Measurements from ENCODE around the gene SLC6A19.
"Not testable (repeated sequence)": the region's sequence is repeated elsewhere in the genome, so short reads cannot be mapped to it uniquely, and the experiment has no call there.

SLC6A19 gene

DNA sequence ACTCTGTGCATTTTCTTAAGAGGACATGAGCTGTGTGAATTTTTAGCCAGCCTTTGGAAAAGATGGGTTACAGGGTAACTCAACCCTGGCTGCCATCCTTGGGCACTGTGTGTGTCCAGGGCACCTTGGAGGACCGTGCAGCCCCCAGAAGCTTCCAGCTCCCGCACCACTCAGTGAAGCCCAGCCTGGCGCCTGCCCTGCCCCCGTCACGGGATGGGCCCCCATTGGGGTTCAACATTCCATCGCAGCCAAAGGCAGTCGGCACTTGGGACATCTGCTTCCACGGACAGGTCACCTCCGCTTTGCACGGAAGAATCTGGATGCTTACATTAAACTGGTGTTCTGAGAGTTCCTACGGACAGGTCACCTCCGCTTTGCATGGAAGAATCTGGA is 21.9 kb downstream of the SLC6A19 start:
- no peak for DNase-seq (ENCODE audit: low read depth)

DNA sequence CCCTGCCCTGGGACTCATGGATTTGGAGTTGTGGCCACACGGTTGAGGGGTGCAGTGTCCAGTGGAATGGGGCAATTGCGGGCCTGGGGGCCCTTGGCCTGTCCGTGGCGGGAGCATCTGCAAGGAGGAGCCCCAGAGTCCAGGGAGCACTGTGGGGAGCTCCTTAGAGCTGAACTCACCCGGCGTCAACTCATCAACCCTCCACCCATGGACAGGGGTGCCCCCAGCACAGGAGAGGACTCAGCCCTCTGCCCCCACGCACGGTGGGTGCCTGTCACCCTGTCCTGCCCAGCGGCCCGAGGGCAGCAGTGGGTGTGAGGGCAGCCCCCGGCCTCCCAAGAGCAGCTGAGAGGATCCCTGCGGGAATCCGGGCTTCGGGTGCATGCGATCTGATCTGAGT is 23.2 kb downstream of the SLC6A19 start:
- DNase-seq (ENCODE audit: low read depth), result no peak

DNA sequence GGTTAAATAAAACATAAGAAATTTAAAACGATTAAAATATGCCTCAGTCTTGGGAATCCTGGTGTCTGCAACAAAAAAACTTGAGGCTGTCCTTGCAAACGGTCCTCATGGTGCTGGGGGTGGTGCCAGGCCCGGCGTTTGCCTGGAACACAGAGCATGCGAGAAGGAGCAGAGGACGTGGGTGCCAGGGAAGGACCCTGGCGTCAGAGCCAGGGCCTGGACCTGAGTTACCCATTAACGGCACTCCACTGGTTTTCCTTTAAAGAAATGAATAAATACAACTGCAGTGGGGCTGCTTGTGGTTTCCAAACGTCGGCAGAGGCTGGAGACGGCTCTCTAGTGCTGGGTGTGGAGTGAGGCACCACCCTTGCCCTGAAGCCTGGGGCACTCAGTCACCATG is 23.7 kb downstream of the SLC6A19 start, which contains the start of gene SLC6A18:
Gene SLC6A18, plus strand, starts transcription at position 301 of the 400 bp plus-strand sequence. Its CDS starts 97 bp downstream, at position 398.
- no peak for DNase-seq (ENCODE audit: low read depth)

DNA sequence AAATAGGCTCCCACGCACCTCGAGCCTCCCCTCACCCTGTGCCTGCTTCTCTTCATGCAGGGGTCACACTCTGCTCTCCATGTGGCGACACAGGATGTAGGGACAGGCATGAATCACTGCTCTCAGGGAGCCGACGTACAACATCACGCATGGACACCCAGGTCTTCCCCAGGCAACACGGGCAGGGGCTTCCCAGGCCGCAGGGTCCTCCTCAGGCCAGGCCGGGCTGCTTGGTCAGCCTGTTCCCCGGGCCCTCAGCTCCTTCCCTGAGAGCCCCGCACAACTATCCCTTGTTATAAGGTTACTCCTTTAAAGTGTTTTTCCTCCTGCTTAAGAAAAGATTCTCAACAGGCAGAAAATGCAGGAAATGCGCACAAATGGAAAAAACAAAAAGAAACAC is 24.8 kb downstream of the SLC6A19 start:
- DNase-seq (ENCODE audit: low read depth), result no peak

DNA sequence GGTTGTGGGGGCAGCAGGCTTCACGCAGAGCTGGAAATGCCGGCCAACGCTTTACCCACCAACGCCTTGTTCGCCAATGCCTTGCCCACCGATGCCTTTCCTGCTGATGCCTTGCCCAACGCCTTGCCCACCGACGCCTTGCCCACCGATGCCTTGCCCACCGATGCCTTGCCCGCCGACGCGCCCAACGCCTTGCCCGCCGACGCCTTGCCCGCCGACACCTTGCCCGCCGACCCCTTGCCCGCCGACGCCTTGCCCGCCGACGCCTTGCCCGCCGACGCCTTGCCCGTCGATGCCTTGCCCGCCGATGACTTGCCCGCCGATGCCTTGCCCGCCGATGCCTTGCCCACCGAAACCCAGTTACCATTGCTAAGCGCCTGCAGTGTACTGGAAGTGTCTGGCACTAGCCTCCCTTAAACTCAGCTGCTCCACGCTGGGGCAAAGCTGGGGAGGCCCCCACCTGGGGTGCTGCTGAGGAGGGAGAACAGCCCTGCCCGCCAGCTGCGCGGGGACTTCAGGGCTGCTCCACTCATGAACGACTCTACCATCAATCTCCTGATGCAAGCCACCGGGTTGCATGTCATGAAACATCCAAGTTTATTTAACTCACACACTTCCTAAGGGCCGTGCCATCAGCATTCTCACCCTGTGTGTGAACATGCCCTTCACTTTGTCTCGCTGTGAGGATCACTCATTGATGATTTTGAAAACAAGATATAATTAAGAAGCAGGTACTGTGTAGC is 25.6 kb downstream of the SLC6A19 start:
- DNase-seq (ENCODE audit: low read depth), result no peak

DNA sequence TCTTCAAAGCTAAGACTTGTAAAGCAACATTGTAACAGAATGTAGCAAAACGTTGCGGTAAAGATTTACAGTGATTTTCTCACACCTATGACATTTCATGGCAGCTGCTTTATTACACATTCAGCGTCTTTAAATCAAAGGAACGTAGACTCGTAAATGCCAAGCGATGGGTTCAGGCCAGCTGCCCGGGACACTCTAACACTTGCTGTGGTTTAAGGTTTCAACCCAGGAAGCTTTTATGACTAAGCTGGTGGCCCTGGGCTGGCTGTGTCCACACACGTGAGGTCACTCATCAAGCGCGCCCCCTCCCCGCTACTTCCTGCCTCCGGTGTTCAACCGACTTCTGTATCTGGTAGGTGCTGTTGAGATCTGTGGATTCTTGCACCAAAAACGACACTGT is 26.3 kb downstream of the SLC6A19 start:
- DNase-seq (ENCODE audit: low read depth), result no peak

DNA sequence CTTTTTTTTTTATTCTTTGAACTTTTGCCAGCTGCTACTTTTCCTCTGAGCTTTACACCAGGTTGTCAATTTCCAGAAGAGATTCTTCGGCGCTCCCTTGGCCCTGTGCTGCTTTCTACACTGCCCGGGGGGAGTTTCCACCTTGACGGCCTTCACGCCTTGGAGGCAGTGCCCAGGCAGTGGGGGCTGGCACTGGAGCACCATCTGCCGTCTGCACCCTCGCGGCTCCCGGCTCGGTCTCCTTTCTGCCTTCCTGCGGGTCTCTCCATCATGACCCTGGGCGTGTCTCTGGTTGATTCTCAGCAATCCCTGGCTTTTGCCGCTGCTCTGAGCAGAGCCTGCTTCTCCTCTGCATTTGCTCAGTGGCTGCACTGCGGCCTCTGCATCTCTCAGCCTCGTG is 26.7 kb downstream of the SLC6A19 start:
- DNase-seq (ENCODE audit: low read depth), result no peak

DNA sequence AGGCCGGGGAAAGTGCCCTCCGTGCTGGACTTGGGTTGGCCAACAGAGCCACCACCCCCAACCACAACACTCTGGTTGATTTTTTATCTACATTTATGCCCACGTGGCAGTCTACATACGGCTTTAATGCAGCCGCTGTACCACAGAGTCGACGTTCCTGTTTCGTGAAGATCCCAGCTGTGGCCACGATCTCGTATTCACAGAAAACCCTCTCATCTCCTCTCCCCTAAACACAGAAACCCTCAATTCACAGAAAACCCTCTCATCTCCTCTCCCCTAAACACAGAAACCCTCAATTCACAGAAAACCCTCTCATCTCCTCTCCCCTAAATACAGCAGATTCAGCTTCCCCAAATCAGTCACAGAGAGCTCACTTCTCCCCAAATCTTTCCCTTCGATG is 27.6 kb downstream of the SLC6A19 start:
- not testable (repeated sequence) for DNase-seq (ENCODE audit: low read depth)

DNA sequence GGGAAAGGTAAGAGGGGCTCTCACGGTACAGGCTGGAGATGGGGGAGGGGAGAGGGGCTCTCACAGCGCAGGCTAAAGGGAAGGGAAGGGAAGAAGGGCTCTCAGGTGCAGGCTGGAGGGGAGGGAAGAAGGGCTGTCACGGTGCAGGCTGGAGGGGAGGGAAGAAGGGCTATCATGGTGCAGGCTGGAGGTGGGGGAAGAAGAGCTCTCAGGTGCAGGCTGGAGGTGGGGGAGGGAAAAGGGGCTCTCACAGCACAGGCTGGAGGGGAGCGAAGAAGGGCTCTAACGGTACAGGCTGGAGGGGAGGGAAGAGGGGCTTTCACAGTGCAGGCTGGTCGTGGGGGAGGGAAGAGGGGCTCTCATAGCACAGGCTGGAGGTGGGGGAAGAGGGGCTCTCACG is 28.4 kb downstream of the SLC6A19 start:
- DNase-seq (ENCODE audit: low read depth), result no peak

DNA sequence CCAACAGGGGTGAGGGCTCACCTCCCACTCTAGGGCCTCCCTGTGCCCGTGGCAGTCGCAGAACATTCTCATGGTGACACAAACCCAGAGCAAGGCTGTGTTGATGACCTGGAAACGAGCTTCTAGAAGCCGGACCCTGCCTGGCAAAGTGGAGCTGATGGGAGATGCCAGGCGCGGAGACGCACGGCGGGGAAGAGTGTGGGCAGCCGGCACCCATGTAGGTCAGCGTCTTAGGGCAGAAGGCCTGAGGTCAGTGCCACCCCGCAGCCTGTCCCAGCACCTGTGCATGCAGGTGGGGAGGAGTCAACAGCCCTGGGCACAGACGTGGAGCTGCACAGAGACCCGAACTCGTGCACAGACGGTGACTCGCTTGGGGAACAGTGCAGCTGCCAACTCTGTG is 29.2 kb downstream of the SLC6A19 start:
- no peak for DNase-seq (ENCODE audit: low read depth)

DNA sequence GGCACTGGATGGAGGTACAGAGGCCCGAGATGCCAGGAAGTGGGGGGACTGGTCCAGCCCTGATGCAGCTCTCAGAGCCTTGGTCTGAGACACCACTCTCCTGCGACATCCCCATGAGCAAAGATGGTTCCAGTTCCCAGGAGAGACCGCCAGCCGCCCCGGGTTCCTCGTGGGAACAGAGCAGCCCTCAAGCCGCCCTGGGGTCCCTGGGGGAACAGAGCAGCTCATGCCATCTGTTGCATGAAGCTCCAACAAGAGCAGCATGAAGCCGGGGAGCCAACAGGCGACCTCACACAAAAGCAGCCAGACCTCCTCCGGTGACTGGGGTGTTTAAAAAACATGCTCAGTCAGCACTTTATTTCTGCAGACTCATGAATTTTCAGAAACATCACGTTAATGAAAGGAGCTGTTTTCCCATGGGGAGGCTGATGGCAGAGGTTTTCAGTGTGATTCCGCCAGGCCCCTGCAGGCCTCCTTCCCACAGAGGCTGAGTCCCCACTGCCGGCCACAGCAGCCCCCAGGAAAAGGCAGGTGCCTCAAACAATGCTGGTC is 30.0 kb downstream of the SLC6A19 start:
- no peak for DNase-seq (ENCODE audit: low read depth)

DNA sequence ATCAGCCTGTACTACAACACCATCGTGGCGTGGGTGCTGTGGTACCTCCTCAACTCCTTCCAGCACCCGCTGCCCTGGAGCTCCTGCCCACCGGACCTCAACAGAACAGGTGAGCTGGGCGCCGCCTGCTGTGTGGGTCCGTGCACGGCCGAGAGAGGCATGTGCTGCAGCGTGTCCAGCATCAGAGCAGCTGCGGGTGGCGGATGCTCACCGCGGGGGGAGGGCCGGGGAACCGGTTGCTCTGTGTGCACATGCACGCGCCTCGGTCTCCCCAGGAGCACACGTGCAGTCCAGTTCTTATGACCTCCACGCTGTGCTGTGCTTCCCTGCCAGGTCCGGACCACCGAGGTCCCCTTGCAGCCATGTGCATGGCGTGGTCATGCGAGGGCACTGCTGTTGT is 31.4 kb downstream of the SLC6A19 start:
- DNase-seq (ENCODE audit: low read depth), result no peak

DNA sequence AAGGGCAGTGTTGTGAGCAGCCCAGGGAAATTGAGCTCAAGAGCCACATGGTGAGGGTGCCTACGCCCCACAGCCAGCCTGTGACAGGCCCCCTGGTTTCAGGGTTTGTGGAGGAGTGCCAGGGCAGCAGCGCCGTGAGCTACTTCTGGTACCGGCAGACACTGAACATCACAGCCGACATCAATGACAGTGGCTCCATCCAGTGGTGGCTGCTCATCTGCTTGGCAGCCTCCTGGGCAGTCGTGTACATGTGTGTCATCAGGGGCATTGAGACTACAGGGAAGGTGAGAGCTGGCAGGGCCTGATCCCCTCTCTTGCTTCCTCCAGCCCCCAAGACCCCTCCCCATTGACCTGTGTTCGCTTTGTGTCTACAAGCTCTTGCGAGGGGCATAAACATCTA is 34.0 kb downstream of the SLC6A19 start:
- DNase-seq (ENCODE audit: low read depth), result no peak

DNA sequence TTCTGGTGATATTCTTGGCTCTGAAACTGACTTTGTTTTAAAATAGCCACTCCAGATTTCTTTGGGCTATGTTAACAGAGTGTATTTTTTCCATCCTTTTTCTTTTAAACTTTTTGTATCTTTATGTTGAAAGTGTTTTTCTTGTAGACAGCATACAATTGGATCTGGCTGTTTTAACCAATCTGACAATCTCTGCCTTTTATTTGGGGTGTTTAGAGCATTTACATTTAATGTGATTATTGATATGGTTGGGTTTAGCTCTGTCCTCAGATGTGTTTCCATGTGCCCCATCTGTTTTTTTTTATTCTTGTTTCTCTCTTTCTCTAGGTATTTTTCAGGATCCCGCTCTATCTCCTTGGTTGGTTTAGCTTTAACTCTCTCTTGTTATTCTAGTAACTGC is 34.4 kb downstream of the SLC6A19 start:
- no peak for DNase-seq (ENCODE audit: low read depth)

DNA sequence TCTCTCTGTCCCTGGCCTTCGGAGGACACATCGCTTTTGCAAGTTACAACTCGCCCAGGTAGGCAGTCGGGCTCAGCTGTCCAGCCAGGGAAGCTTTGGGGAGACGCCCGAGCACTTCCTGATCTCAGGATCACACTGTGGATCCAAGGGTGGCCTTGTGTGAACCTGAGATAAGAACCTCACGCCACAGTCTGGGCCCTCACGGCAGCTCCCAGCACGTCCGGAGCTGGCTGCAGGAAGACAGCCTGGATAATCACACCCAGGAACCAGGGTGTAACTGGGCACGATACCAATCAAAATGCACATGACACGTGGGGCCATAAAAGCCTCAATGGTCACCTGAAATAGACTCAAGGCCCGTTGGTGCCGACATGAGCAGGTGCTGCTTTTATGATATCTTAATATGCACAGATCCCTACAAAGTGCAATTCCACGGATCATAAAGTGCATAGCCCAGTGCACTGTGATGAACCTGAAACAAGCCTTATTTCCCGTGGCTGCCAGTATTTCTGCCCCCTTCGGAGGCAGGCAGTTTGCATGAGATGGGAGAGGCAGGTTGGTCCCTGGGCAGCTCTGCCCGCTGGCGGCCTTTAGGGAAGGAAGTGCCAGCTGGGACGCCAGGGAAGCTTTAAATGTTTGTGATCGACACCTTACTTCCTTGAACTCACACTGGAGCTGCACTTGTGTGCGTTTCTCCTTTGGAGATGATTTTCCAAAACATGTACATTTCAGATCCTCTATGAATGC is 38.3 kb downstream of the SLC6A19 start:
- no peak for DNase-seq (ENCODE audit: low read depth)

DNA sequence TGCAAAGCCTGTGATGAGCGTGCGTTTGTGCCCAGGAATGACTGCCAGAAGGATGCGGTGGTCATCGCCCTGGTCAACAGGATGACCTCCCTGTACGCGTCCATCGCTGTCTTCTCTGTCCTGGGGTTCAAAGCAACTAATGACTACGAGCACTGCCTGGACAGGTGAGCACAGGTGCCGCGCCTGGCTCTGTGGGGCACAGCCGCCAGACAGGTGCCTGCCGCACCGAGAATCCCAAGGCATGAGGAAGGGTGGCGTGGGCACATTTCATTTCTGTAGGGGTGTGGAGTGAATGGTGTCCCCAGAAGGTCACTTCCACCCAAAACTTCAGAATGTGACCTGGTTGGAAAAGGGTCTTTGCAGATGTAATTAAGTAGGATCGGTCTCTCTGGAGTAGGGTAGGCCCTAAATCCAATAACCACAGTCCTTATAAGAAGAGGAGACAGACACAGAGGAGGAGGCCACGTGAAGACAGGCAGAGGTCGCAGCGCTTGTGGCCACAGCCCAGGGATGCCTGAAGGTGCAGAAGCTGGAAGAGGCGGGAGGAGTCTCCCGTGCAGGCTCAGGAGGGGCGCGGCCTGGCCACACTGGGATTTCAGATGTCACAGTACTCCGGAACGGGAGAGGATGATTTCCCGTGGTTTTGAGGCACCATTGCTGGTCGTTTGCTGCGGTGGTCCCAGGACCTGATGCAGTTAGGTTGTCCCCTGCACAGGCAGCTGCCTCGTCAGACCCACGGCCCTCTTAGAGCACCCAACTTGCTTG is 39.3 kb downstream of the SLC6A19 start:
- DNase-seq (ENCODE audit: low read depth), result no peak

DNA sequence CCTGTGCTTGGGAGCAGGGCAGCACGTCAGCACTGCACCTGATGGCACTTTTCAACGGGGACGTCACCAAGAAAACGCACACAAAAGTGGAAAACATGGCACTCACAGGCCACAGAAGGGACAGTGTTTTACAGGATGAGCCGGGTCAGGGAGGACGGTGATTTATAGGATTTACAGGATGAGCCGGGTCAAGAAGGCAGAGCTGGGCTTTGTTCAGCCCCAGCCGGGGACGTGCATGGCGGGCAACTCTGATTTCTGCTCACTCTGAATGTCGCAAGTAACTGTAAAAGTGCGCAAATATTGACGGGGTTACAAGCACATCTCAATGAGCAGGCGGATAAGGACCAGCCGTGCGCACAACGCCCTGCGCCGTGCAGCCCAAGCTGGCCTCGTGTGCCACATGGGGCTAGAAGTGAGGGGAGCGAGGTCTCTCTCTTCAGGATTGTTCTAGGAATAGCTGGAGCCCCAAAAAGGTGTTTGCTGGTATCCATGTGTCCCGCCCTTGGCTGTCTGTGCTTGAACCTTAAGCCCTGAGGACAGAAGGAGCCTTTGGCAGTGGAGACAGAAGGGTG is 40.2 kb downstream of the SLC6A19 start:
- DNase-seq (ENCODE audit: low read depth), result no peak

DNA sequence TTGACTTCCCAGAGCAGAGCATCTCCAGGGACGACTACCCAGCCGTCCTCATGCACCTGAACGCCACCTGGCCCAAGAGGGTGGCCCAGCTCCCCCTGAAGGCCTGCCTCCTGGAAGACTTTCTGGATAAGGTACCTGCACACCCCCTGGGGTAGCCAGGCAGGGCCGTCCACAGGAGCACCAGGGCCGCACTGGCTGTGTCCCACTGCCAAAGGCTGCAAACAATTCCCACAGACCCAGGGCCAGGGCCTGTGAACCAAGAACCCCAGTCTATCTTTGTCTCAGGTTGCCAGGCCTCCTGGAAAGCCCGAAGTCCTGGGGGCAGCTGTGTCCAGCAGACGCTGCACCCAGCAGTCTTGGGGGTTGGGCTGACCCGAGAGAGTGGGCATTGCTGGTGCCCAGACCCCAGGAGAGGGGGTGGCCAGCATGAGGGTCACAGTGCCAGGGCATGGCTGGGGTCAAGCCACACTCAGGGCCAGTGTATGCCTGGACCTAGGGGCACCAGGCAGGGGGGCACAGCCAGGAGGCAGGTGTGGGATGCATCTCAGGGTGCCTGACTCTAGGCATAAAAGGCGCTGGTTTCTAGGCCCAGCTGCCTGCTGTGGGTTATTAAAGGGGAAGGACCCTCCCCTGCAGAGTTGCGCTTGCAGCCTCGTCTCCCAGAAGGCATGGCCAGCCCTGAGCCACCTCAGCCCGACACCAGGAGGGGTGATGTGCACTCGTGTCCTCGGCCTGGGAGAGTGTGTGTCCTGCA is 41.5 kb downstream of the SLC6A19 start:
- DNase-seq (ENCODE audit: low read depth), result no peak

DNA sequence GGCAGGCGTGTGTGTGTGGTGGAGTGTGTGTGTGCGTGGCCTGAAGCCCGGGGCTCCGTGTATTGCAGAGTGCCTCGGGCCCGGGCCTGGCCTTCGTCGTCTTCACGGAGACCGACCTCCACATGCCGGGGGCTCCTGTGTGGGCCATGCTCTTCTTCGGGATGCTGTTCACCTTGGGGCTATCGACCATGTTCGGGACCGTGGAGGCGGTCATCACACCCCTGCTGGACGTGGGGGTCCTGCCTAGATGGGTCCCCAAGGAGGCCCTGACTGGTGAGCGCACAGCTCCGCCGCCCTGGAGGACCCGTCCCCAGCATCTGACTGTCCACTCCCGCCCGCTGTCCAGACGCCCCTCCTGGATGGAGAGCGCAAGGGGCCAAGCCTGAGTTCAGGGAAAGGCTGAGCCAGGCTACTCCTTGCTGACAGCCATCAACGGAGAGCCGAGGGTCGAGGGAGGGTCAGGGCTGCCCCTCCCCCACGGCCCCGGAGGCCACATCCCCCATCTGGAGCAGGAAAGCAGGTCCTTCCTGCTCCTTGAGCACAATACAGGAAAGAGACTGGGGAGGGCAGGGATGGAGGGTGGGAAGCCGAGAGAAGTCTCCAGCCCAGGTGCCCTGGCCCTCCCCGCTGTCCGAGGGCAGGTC is 42.2 kb downstream of the SLC6A19 start:
- DNase-seq (ENCODE audit: low read depth), result no peak

DNA sequence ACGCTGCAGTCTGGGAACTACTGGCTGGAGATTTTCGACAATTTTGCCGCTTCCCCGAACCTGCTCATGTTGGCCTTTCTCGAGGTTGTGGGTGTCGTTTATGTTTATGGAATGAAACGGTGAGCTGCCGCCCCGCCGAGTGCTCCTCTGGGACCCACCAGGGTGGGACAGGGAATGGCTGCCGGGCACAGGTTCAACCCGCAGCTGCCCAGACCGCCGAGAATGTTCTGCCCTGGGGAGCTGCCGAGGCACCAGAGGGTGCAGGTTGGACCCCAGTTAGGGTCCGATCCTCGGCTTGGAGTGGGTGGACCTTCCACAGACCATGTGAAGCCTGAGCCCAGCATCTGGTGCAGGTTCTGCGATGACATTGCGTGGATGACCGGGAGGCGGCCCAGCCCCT is 42.9 kb downstream of the SLC6A19 start:
- DNase-seq (ENCODE audit: low read depth), result no peak

DNA sequence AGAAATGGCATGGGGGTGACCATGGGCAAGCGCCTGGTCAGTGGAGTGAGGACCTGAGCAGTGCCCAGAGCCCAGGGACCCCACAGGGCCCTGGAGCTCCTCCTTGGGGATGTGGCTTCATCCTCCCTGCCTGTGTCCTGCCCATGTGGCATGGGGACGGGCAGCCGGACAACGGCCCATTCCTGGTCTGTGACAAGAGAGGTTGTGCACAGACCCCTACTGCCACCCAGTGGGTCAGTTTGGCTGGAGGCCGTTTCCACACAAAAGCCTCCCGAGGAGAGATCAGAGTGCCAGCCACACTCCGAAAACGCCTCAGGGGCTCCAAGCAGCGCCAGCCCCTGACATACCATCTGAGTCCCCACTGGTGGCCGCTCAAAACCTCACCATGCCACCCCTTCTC is 43.6 kb downstream of the SLC6A19 start:
- DNase-seq (ENCODE audit: low read depth), result no peak
